Measurements from ENCODE around the gene KLHDC10. TPM values are rescaled to one million over a fixed set of nuclear protein-coding genes. Genes with fewer than 3 reads are reported as not detected.
"Not testable (repeated sequence)": the region's sequence is repeated elsewhere in the genome, so short reads cannot be mapped to it uniquely, and the experiment has no call there.

Gene KLHDC10
- total and polyA plus RNA-seq, 7 experiments from 2014 or later: 1.2 to 20.4 (median 15.9) TPM

DNA sequence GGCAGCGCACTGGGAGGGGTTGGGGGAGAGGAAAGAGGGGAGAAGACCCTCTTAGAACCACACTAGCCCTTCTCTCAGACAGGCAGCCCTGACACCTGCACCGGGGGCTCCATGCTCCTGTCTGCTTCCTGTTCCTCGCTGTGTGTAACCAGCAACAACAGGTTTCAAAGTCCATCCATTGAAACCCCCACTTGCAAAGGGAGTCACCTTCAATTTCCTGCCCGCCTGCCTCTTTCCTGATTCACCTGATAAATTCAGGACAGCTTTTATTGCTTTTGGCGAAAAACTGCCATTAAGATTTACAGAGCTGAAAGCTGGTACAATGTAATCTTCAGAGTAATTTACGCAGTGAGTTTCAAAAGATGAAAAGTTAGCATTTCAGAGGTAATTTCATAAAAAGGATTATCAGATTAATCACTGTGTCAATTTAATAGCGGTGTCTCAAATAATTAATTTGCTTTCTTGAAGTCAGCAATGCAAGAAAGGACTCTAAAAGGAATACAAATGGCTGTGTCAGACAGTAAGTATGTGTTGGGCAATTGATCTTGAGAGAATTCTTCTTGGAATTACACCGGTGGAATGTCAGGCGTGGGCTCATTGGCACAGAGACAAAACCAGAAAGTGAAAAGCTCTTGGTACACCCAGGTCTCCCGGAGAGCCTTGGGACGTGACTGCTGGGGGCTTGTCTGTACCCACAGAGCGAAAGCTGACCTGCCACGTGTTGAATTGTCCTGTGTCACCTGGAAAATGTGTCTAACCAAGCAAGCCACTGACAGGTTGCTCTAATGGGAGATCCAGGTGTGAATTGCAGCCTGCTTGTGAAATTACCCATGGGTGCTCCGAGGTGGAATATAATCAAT, 74.2 kb downstream of the KLHDC10 start:
- Mint-ChIP-seq H3K4me3 (no peak overlapping the region), H3K27me3 (peaks cover 0 to 32% (median 0%) of the 10 kb centered on the region in 5 donors), H3K36me3 (peaks cover 0 to under 1% (median 0%) of the 10 kb centered on the region in 5 donors), H3K4me1 (peaks cover under 1 to 28% (median 13%) of the 10 kb centered on the region in 7 donors), H3K9me3 (no peaks in the 10 kb centered on the region), H3K27ac (peak overlapping the region in 1 of 9 donors; percentile 33)
- H3K4me3 ChIP-seq (ENCODE audit: low read length): no peak overlapping the region
- H3K4me1 ChIP-seq (ENCODE audit: control insufficient read depth in 2 of 2, insufficient read depth in 2 of 2, low read length in 2 of 2): peaks cover 0 to 13% of the 10 kb centered on the region in 2 donors
- ChIA-PET POLR2A (no interaction called here), CTCF (no interaction called here)
- H3K9me3 ChIP-seq (ENCODE audit: control insufficient read depth in 2 of 3, low read length in 3 of 3): no peaks in the 10 kb centered on the region
- ATAC-seq (no peak), DNase-seq (no peak)
- no peak overlapping the region for H3K27ac ChIP-seq (ENCODE audit: low read depth, low read length)
- intact Hi-C loops (cut with micrococcal nuclease): no loop called here
- H3K36me3 ChIP-seq (ENCODE audit: control insufficient read depth in 2 of 3, insufficient read depth in 3 of 3, low read length in 3 of 3): peaks cover 0 to 6% (median 0%) of the 10 kb centered on the region in 3 experiments
- no peaks in the 10 kb centered on the region for H3K27me3 ChIP-seq (ENCODE audit: control insufficient read depth in 2 of 2, insufficient read depth in 2 of 2, low read length in 2 of 2)

DNA sequence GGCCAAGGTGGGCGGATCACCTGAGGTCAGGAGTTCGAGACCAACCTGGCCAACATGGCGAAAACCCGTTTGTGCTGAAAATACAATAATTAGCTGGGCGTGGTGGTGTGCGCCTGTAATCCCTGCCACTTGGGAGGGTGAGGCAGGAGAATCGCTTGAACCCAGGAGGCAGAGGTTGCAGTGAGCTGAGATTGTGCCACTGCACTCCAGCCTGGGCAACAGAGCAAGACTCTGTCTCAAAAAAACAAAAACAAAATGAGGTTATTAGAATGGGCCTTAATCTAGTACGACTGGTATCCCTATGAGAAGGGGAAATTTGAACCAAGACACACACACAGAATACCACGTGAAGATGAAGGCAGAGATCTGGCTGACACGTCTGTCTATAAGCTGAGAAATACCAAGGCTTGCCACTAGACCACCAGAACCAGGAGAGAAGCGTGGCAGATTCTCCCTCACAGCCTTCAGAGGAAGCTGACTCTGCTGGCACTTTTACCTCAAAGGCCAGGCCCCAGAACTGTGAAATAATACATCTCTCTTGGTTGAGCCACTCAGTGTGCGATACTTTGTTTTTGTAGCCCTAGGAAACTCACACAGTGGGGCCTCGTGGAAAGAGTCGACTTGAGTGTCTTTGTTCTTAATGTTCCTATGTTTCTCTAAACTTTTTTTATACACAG, 75.2 kb downstream of the KLHDC10 start:
- H3K36me3 Mint-ChIP-seq: no peaks in the 10 kb centered on the region
- H3K4me1 Mint-ChIP-seq: peaks cover 0 to 18% (median 13%) of the 10 kb centered on the region in 7 donors
- no peaks in the 10 kb centered on the region for H3K9me3 Mint-ChIP-seq
- no peak overlapping the region for H3K27ac Mint-ChIP-seq
- peaks cover 0 to 11% of the 10 kb centered on the region in 2 donors for H3K4me1 ChIP-seq (ENCODE audit: control insufficient read depth in 2 of 2, insufficient read depth in 2 of 2, low read length in 2 of 2)
- H3K9me3 ChIP-seq (ENCODE audit: control insufficient read depth in 2 of 3, low read length in 3 of 3): no peaks in the 10 kb centered on the region
- no peak overlapping the region for H3K27ac ChIP-seq (ENCODE audit: low read depth, low read length)
- POLR2A ChIA-PET: no interaction called here
- intact Hi-C loops (cut with micrococcal nuclease): no loop called here
- no peaks in the 10 kb centered on the region for H3K27me3 ChIP-seq (ENCODE audit: control insufficient read depth in 2 of 2, insufficient read depth in 2 of 2, low read length in 2 of 2)
- DNase-seq (no peak), ATAC-seq (peak; percentile 45)
- H3K4me3 ChIP-seq (ENCODE audit: low read length): no peak overlapping the region
- H3K36me3 ChIP-seq (ENCODE audit: control insufficient read depth in 2 of 3, insufficient read depth in 3 of 3, low read length in 3 of 3): peaks cover 0 to 6% (median 0%) of the 10 kb centered on the region in 3 experiments
- CTCF ChIA-PET: no interaction called here
- H3K27me3 Mint-ChIP-seq: peaks cover 0 to 35% (median 0%) of the 10 kb centered on the region in 5 donors
- no peak overlapping the region for H3K4me3 Mint-ChIP-seq

DNA sequence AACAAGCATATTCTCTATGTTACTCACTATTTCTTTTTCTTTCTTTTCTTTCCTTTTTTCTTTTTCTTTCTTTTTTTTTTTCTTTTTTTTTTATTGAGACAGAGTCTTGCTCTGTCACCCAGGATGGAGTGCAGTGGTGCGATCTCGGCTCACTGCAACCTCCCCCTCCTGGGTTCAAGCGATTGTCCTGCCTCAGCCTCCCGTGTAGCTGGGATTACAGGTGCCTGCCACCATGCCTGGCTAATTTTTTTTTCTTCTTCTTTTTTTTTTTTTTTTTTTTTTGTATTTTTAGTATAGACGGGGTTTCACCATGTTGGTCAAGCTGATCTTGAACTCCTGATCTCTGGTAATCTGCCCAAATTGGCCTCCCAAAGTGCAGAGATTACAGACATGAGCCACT, 75.8 kb downstream of the KLHDC10 start:
- H3K27ac ChIP-seq (ENCODE audit: low read depth, low read length); H3K27me3 ChIP-seq (ENCODE audit: control insufficient read depth in 2 of 2, insufficient read depth in 2 of 2, low read length in 2 of 2); H3K4me3 ChIP-seq (ENCODE audit: low read length); H3K9me3 Mint-ChIP-seq; H3K36me3 Mint-ChIP-seq; CTCF ChIA-PET; H3K4me3 Mint-ChIP-seq; ATAC-seq; H3K4me1 ChIP-seq (ENCODE audit: control insufficient read depth in 2 of 2, insufficient read depth in 2 of 2, low read length in 2 of 2); H3K9me3 ChIP-seq (ENCODE audit: control insufficient read depth in 2 of 3, low read length in 3 of 3); intact Hi-C loops (cut with micrococcal nuclease); H3K27ac Mint-ChIP-seq; POLR2A ChIA-PET; DNase-seq; H3K36me3 ChIP-seq (ENCODE audit: control insufficient read depth in 2 of 3, insufficient read depth in 3 of 3, low read length in 3 of 3): not testable (repeated sequence)
- Mint-ChIP-seq H3K27me3 (peaks cover 0 to 35% (median 0%) of the 10 kb centered on the region in 5 donors), H3K4me1 (peaks cover 0 to 18% (median 9%) of the 10 kb centered on the region in 7 donors)

DNA sequence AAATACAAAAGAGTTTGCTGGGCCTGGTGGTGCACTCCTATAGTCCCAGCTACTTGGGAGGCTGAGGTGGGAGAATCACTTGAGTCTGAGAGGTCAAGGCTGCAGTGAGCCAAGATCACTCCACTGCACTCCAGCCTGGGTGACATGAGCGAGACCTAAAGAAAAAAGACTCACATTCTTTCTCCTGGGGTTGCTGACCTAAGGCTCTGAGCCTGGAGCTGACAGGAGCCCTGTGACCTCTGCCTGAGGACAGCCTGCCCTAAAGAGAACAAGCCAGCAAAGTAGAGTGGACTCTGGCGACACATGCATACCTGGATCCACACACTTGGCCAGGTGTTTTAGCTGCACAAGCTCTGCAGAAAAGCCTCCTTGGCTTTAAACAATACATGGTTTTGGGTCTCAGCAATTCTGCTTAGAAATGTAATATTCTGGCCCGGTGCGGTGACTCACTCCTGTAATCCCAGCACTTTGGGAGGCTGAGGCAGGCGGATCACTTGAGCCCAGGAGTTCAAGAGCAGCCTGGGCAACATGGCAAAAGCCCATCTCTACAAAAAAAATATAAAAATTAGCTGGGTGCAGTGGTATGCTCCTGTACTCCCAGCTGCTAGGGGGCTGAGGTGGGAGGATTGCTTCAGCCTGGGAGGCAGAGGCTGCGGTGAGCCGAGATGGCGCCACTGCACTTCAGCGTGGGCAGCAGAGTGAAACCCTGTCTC, 76.5 kb downstream of the KLHDC10 start:
- peaks cover 0 to 31% (median 0%) of the 10 kb centered on the region in 5 donors for H3K27me3 Mint-ChIP-seq
- Histone ChIP-seq H3K9me3 (ENCODE audit: control insufficient read depth in 2 of 3, low read length in 3 of 3) (no peaks in the 10 kb centered on the region), H3K4me3 (ENCODE audit: low read length) (no peak overlapping the region), H3K27me3 (ENCODE audit: control insufficient read depth in 2 of 2, insufficient read depth in 2 of 2, low read length in 2 of 2) (no peaks in the 10 kb centered on the region), H3K4me1 (ENCODE audit: control insufficient read depth in 2 of 2, insufficient read depth in 2 of 2, low read length in 2 of 2) (peaks cover 0 to 4% of the 10 kb centered on the region in 2 donors), H3K27ac (ENCODE audit: low read depth, low read length) (no peak overlapping the region), H3K36me3 (ENCODE audit: control insufficient read depth in 2 of 3, insufficient read depth in 3 of 3, low read length in 3 of 3) (no peaks in the 10 kb centered on the region)
- H3K4me1 Mint-ChIP-seq: peaks cover 0 to 14% (median 5%) of the 10 kb centered on the region in 7 donors
- H3K4me3 Mint-ChIP-seq: no peak overlapping the region
- DNase-seq: no peak
- H3K36me3 Mint-ChIP-seq: no peaks in the 10 kb centered on the region
- intact Hi-C loops (cut with micrococcal nuclease): no loop called here
- H3K9me3 Mint-ChIP-seq: no peaks in the 10 kb centered on the region
- no peak for ATAC-seq
- POLR2A ChIA-PET: interaction anchor here (0.6 kb wide), 1 partner anchor 11 kb away, joined by 4 read pairs; no protein-coding TSS in a partner anchor
- CTCF ChIA-PET: no interaction called here
- no peak overlapping the region for H3K27ac Mint-ChIP-seq

DNA sequence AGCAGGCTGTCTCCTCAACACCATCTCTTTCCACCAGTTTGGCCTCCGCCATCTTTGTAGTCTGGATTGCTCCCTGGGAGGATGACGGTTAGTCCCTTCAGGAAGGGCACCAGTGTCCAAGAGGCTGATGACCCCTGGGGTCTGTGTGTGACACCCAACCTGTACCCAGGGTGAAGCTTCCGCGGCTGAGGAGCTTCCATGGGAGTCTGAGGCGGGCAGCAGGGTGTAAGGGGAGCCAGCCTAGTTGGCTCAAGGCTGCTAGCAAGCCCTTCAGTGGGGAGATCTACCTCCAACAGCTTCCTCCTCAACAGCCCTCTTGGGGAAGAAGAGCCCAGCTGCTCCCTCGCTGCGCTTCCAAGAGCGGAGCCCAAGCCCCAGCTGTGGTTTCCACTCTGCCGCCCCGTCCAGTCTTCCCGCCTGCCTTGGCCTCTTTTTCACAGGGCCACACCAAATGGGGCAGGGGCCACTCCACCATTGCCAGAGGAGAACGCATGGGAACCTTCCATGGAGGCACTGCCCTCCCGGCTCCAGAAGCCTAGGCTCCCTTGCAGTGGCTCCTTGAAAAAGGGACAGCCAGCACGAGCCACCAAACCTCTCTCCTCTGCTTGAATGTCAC, 77.5 kb downstream of the KLHDC10 start:
- no peak overlapping the region for H3K27ac ChIP-seq (ENCODE audit: low read depth, low read length)
- peaks cover 0 to 8% (median 0%) of the 10 kb centered on the region in 7 donors for H3K4me1 Mint-ChIP-seq
- no peak overlapping the region for H3K27ac Mint-ChIP-seq
- DNase-seq (no peak), ATAC-seq (no peak)
- no peaks in the 10 kb centered on the region for H3K36me3 ChIP-seq (ENCODE audit: control insufficient read depth in 2 of 3, insufficient read depth in 3 of 3, low read length in 3 of 3)
- POLR2A ChIA-PET: no interaction called here
- H3K4me1 ChIP-seq (ENCODE audit: control insufficient read depth in 2 of 2, insufficient read depth in 2 of 2, low read length in 2 of 2): peaks cover 0 to 5% of the 10 kb centered on the region in 2 donors
- H3K36me3 Mint-ChIP-seq: no peaks in the 10 kb centered on the region
- H3K27me3 ChIP-seq (ENCODE audit: control insufficient read depth in 2 of 2, insufficient read depth in 2 of 2, low read length in 2 of 2): no peaks in the 10 kb centered on the region
- H3K4me3 Mint-ChIP-seq: no peak overlapping the region
- CTCF ChIA-PET: no interaction called here
- H3K4me3 ChIP-seq (ENCODE audit: low read length): no peak overlapping the region
- intact Hi-C loops (cut with micrococcal nuclease): no loop called here
- H3K9me3 Mint-ChIP-seq: no peaks in the 10 kb centered on the region
- no peaks in the 10 kb centered on the region for H3K9me3 ChIP-seq (ENCODE audit: control insufficient read depth in 2 of 3, low read length in 3 of 3)
- H3K27me3 Mint-ChIP-seq: peaks cover 0 to 26% (median 0%) of the 10 kb centered on the region in 5 donors

DNA sequence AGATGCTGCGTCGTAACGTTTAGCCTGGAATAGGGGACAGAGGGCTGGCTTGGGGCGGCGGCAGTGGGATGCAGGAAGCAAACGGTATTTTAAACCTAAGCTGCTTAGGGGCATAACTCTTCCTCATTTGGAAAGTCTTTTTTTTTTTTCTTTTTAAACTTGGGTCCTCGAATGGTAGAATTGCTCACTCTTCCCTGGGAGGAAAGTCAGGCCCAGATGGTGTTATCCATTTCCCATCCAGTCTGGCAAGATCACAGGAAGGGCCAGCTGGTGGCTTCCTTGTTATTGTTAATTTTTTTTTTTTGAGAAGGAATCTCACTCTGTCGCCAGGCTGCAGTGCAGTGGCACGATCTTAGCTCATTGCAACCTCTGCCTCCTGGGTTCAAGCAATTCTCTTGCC, 78.2 kb downstream of the KLHDC10 start:
- no peaks in the 10 kb centered on the region for H3K36me3 Mint-ChIP-seq
- intact Hi-C loops (cut with micrococcal nuclease): no loop called here
- H3K27ac Mint-ChIP-seq: no peak overlapping the region
- ChIA-PET POLR2A (no interaction called here), CTCF (no interaction called here)
- peaks cover 0 to 4% (median 0%) of the 10 kb centered on the region in 7 donors for H3K4me1 Mint-ChIP-seq
- H3K9me3 Mint-ChIP-seq: no peaks in the 10 kb centered on the region
- peaks cover 0 to 6% of the 10 kb centered on the region in 2 donors for H3K4me1 ChIP-seq (ENCODE audit: control insufficient read depth in 2 of 2, insufficient read depth in 2 of 2, low read length in 2 of 2)
- DNase-seq (no peak), ATAC-seq (no peak)
- H3K27ac ChIP-seq (ENCODE audit: low read depth, low read length): no peak overlapping the region
- no peaks in the 10 kb centered on the region for H3K36me3 ChIP-seq (ENCODE audit: control insufficient read depth in 2 of 3, insufficient read depth in 3 of 3, low read length in 3 of 3)
- H3K27me3 ChIP-seq (ENCODE audit: control insufficient read depth in 2 of 2, insufficient read depth in 2 of 2, low read length in 2 of 2): no peaks in the 10 kb centered on the region
- no peak overlapping the region for H3K4me3 ChIP-seq (ENCODE audit: low read length)
- H3K27me3 Mint-ChIP-seq: peaks cover 0 to 24% (median 0%) of the 10 kb centered on the region in 5 donors
- no peaks in the 10 kb centered on the region for H3K9me3 ChIP-seq (ENCODE audit: control insufficient read depth in 2 of 3, low read length in 3 of 3)
- H3K4me3 Mint-ChIP-seq: no peak overlapping the region

Measured in naive thymus-derived CD4-positive, alpha-beta T cell (primary cell).